Measurements from ENCODE around the gene KNOP1.

GRCh38 chr16:19681637-19682036 lies 36.4 kb downstream of the KNOP1 start:
- no peak for TF ChIP-seq CTCF (IDR thresholded peaks at IDR 0.05; ENCODE audit: extremely low read depth in 1 of 2, insufficient read depth in 1 of 2, low read depth in 1 of 2, low read length in 2 of 2)
- TF ChIP-seq POLR2A (IDR thresholded peaks at IDR 0.05; ENCODE audit: low read depth, low read length), result no peak
- TF ChIP-seq EZH2 (IDR thresholded peaks at IDR 0.05; ENCODE audit: borderline replicate concordance, low read depth, low read length, severe bottlenecking), result no peak

Measured in endothelial cell of umbilical vein (primary cell).